A549 (cell line): ENCODE results near the gene PDK2. TPM values are rescaled to one million over a fixed set of nuclear protein-coding genes. Genes with fewer than 3 reads are reported as not detected.
A peak's percentile ranks its signal among the peaks of the same experiment; 100 is the strongest.

ENCODE experiments used
- ATAC-seq, 2 experiments: fragments of 200-7000 bp in 1 of 2; fragments of >200 bp in 1 of 2; cut with Nextera tagmentation in 1 of 2; cut with Tn5 transposase in 1 of 2; 3 replicates each; pipeline versions ENCODE4 v1.8.0 to v1.9.1; 2018 to 2020; ENCODE audit warnings: mild to moderate bottlenecking in 1 of 2, moderate library complexity in 1 of 2
- CTCF ChIA-PET: fragments of 300-600 bp; sonication (Branson Sonifier 250); formaldehyde crosslinking; extraction: SDS; loops from one replicate; lab custom pipeline; 2021; ENCODE audit warnings: antibody characterized with exemption, inconsistent platforms; lab: Yijun Ruan, JAX
- POLR2A ChIA-PET: fragments of 350-600 bp; formaldehyde crosslinking; extraction: SDS; loops from one replicate; lab custom pipeline; 2021; ENCODE audit warnings: antibody characterized with exemption, inconsistent platforms; lab: Yijun Ruan, JAX
- DNase-seq, 2 experiments: peaks; one replicate each; pipeline versions ENCODE4 v3.0.0 to v3.0.0-alpha.2; 2011 to 2016; ENCODE audit warnings: low read depth in 1 of 2, low spot score in 1 of 2
- FAIRE-seq: peaks from 2 replicates; lab custom pipeline; 2011; peaks lifted over from hg19 to GRCh38; lab: Jason Lieb, UNC
- H3K27ac ChIP-seq, 2 experiments: fragments of >200 bp; sonication (Bioruptor Twin); formaldehyde crosslinking; 3 replicates each; pipeline ENCODE4 v1.5.1; 2016 to 2017
- H3K4me1 ChIP-seq: fragments of >200 bp; sonication (Bioruptor Twin); formaldehyde crosslinking; 3 replicates; pipeline ENCODE4 v1.6.1; 2016
- H3K4me2 ChIP-seq: fragments of >200 bp; sonication (Bioruptor Twin); formaldehyde crosslinking; 3 replicates; pipeline ENCODE4 v1.6.1; 2016
- H3K4me3 ChIP-seq: fragments of >200 bp; sonication (Bioruptor Twin); formaldehyde crosslinking; 3 replicates; pipeline ENCODE4 v1.5.1; 2016
- H3K9me3 ChIP-seq: fragments of >200 bp; sonication (Bioruptor Twin); formaldehyde crosslinking; 3 replicates; pipeline ENCODE4 v1.6.1; 2016
- BHLHE40 ChIP-seq: IDR thresholded peaks from 2 replicates; pipeline ENCODE4 v1.6.1; 2012; ENCODE audit warnings: low read depth, low read length, inconsistent platforms
- CEBPB ChIP-seq, 2 experiments: fragments of >200 bp in 1 of 2; sonication (Bioruptor Twin) in 1 of 2; formaldehyde crosslinking in 1 of 2; IDR thresholded peaks; 2 replicates each; pipeline ENCODE4 v1.6.1; 2012 to 2016
- CHD2 ChIP-seq: fragments of 150-350 bp; IDR thresholded peaks from 2 replicates; pipeline ENCODE4 v1.6.1; 2014; ENCODE audit warnings: low read length; ENCODE audit not compliant: partially characterized antibody
- EP300 ChIP-seq, 2 experiments: fragments of >200 bp; sonication (Bioruptor Twin); formaldehyde crosslinking; IDR thresholded peaks; 2 replicates in 1 of 2; 3 replicates in 1 of 2; pipeline ENCODE4 v1.6.1; 2016 to 2017
- FOSB ChIP-seq: fragments of 250-450 bp; sonication (Bioruptor Pico); IDR thresholded peaks from 2 replicates; pipeline ENCODE4 v1.5.0; 2020; ENCODE audit warnings: mild to moderate bottlenecking, moderate library complexity
- FOSL2 ChIP-seq, 2 experiments: fragments of 450-650 bp in 1 of 2; fragments of >200 bp in 1 of 2; sonication (Bioruptor Twin) in 1 of 2; formaldehyde crosslinking; IDR thresholded peaks; 2 replicates each; pipeline versions ENCODE4 v1.5.0 to v1.6.1; 2016 to 2020; ENCODE audit warnings: mild to moderate bottlenecking in 1 of 2, moderate library complexity in 1 of 2
- HEYL ChIP-seq: fragments of 250-450 bp; sonication (Bioruptor Pico); IDR thresholded peaks from 2 replicates; pipeline ENCODE4 v1.8.0; 2021; ENCODE audit warnings: mild to moderate bottlenecking, moderate library complexity
- KDM1A ChIP-seq: fragments of 200-600 bp; sonication (generic); IDR thresholded peaks from 2 replicates; pipeline ENCODE4 v1.6.1; 2016; ENCODE audit warnings: low read depth, mild to moderate bottlenecking
- MAFK ChIP-seq: fragments of 450-650 bp; IDR thresholded peaks from 2 replicates; pipeline ENCODE4 v1.6.1; 2014; ENCODE audit not compliant: partially characterized antibody
- MYC ChIP-seq: IDR thresholded peaks from 2 replicates; pipeline ENCODE4 v1.6.1; 2012; ENCODE audit warnings: mild to moderate bottlenecking, inconsistent platforms, low read length, improper control_type of control experiment, borderline replicate concordance
- NFE2L2 ChIP-seq: fragments of 150-350 bp; conservative IDR thresholded peaks from 2 replicates; pipeline ENCODE4 v1.6.1; 2014; ENCODE audit warnings: low read length
- PBX3 ChIP-seq: IDR thresholded peaks from 2 replicates; pipeline ENCODE4 v1.6.1; 2012
- POLR2AphosphoS2 ChIP-seq: conservative IDR thresholded peaks from 2 replicates; pipeline ENCODE4 v1.6.1; 2012; ENCODE audit warnings: low read length, improper control_type of control experiment, inconsistent platforms
- RAD21 ChIP-seq, 2 experiments: fragments of >200 bp in 1 of 2; sonication (Bioruptor Twin) in 1 of 2; formaldehyde crosslinking in 1 of 2; IDR thresholded peaks in 1 of 2; conservative IDR thresholded peaks in 1 of 2; 2 replicates in 1 of 2; 3 replicates in 1 of 2; pipeline ENCODE4 v1.6.1; 2012 to 2018; ENCODE audit warnings: inconsistent platforms in 1 of 2
- RCOR1 ChIP-seq: fragments of 150-350 bp; IDR thresholded peaks from 2 replicates; pipeline ENCODE4 v1.6.1; 2014; ENCODE audit warnings: antibody characterized with exemption, low read length, low read depth
- RFX5 ChIP-seq: fragments of 450-650 bp; IDR thresholded peaks from 2 replicates; pipeline ENCODE4 v1.7.1; 2014; ENCODE audit warnings: antibody characterized with exemption, mild to moderate bottlenecking, moderate library complexity
- ZNF302 ChIP-seq: fragments of 250-450 bp; sonication (Bioruptor Pico); IDR thresholded peaks from 2 replicates; pipeline ENCODE4 v1.9.0; 2021; ENCODE audit warnings: inconsistent platforms, mild to moderate bottlenecking, moderate library complexity
- whole genome bisulfite sequencing: methylation state at CpG from one replicate; pipeline ENCODE4 v1.1.6; 2017; ENCODE audit errors: missing lambda C conversion rate; 5-methylcytosine and 5-hydroxymethylcytosine counted together
- polyA plus RNA-seq, 4 experiments: library from polyadenylated mRNA; depleted of rRNA in 3 of 4; stranded (reverse); fragments of >200 nt; fragmentation: RNase III in 1 of 4; extraction: RNeasy Plus Mini Kit Qiagen cat#74134 plus additional on column Dnase treatment in 1 of 4; gene quantifications; 2 replicates in 3 of 4; 3 replicates in 1 of 4; pipeline ENCODE4 v1.2.3, GENCODE V29; 2011 to 2017
- TF ChIP-seq, protein P1 (sequence below): fragments of 450-650 bp; IDR thresholded peaks from 2 replicates; pipeline ENCODE4 v1.6.1; 2014; ENCODE audit warnings: antibody characterized with exemption
- TF ChIP-seq, protein P2 (sequence below): fragments of 250-450 bp; sonication (Bioruptor Pico); IDR thresholded peaks from 2 replicates; pipeline ENCODE4 v1.5.0; 2021; ENCODE audit warnings: mild to moderate bottlenecking, moderate library complexity, borderline replicate concordance
- TF ChIP-seq, protein P3 (sequence below): fragments of >200 bp; sonication (Bioruptor Twin); formaldehyde crosslinking; IDR thresholded peaks from 2 replicates; pipeline ENCODE4 v1.6.1; 2016

PDK2 gene
- polyA plus RNA-seq, 2 of the 4 experiments (the other 2 are of a cell fraction) = 14.1 to 28.5 TPM

- TF ChIP-seq HEYL = no peak
- TF ChIP-seq, protein P1, sequence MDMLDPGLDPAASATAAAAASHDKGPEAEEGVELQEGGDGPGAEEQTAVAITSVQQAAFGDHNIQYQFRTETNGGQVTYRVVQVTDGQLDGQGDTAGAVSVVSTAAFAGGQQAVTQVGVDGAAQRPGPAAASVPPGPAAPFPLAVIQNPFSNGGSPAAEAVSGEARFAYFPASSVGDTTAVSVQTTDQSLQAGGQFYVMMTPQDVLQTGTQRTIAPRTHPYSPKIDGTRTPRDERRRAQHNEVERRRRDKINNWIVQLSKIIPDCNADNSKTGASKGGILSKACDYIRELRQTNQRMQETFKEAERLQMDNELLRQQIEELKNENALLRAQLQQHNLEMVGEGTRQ = no peak
These were observed 36.7 kb upstream of the PDK2 start (continued) for GRCh38 chr17:50058296-50058953.

DNA sequence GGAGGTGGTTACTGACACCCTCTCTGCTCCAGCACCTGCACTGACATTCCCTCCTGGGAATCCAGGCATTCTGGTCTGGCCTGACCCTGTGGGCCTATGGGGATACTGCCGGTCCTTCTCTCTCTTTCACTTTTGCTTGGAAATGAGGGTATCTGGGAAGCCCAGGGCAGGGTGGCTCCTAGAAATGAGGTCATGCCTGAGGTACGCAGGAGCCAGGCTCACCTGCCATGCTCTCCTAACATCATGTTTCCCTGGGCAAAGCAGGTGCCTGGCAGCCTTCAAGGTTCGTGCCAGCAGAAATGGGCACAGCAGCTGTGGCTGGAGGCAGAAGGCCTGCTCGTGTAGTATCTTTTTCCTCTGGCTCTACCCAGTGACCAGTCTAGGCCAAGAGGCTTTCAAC, 35.9 kb upstream of the PDK2 start:
- Histone ChIP-seq H3K4me2 (peak overlapping the region; percentile 91), H3K9me3 (no peaks in the 10 kb centered on the region), H3K4me1 (peaks cover 72% of the 10 kb centered on the region), H3K27ac (peak overlapping the region; percentile 92 to 97), H3K4me3 (peak overlapping the region; percentile 77)
- CTCF ChIA-PET = interaction anchor here (17.5 to 22.1 kb wide), 4 partner anchors 17 to 36 kb away, joined by 237 to 473 read pairs (median 315); partner anchors contain the start of gene PDK2
- POLR2A ChIA-PET = interaction anchor here (1.9 to 7.5 kb wide), 3 partner anchors 31 to 62 kb away, joined by 4 to 140 read pairs (median 90); no protein-coding TSS in a partner anchor
- TF ChIP-seq, protein P2, sequence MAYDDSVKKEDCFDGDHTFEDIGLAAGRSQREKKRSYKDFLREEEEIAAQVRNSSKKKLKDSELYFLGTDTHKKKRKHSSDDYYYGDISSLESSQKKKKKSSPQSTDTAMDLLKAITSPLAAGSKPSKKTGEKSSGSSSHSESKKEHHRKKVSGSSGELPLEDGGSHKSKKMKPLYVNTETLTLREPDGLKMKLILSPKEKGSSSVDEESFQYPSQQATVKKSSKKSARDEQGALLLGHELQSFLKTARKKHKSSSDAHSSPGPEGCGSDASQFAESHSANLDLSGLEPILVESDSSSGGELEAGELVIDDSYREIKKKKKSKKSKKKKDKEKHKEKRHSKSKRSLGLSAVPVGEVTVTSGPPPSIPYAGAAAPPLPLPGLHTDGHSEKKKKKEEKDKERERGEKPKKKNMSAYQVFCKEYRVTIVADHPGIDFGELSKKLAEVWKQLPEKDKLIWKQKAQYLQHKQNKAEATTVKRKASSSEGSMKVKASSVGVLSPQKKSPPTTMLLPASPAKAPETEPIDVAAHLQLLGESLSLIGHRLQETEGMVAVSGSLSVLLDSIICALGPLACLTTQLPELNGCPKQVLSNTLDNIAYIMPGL (CRISPR knock-in tag) = no peak
- TF ChIP-seq KDM1A (no peak), BHLHE40 (no peak), RFX5 (no peak)
- TF ChIP-seq, protein P3, sequence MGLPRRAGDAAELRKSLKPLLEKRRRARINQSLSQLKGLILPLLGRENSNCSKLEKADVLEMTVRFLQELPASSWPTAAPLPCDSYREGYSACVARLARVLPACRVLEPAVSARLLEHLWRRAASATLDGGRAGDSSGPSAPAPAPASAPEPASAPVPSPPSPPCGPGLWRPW = no peak
- ATAC-seq (no peak), FAIRE-seq (no peak), DNase-seq (no peak)
- 24% methylated on average over 4 of the region's 4 CpGs for WGBS

DNA sequence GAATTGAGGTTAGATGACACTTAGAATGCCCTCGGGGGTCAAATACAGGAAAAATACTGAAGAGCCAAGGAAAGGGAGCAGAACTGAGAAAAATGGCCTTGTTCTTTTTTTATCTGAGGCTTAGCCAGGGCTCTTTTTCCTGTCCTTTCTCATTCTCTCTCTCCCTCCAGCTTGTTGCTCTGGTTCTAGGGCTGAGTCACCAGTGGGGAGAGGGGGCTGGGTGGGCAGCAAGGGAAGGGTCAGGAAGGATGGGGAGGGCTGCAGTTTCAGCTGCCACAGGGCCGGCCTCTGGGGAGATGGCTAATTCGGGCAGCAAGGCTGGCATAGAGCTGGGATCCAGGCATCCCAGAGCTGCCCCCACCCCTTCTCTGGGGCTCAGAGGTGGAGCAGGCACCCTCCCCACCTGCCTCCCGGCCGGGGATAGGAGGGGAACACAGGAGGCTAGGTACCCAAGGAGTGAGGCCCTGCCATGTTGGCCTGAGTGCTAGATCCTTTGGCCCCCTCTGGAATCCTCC, 35.3 kb upstream of the PDK2 start:
- H3K4me3 ChIP-seq = peak overlapping the region; percentile 77
- no peak for FAIRE-seq
- WGBS = 19% methylated on average over 4 of the region's 5 CpGs
- ChIA-PET CTCF (interaction anchor here (1.3 to 22.1 kb wide), 5 partner anchors 16 to 63 kb away, joined by 3 to 473 read pairs (median 285); partner anchors contain the start of gene PDK2), POLR2A (interaction anchor here (1.4 to 5.8 kb wide), 3 partner anchors 32 to 62 kb away, joined by 4 to 90 read pairs (median 4); no protein-coding TSS in a partner anchor)
- peak overlapping the region; percentile 91 for H3K4me2 ChIP-seq
- no peaks in the 10 kb centered on the region for H3K9me3 ChIP-seq
- peak overlapping the region; percentile 92 to 97 for H3K27ac ChIP-seq
- ATAC-seq = no peak
- no peak for DNase-seq
- H3K4me1 ChIP-seq = peaks cover 72% of the 10 kb centered on the region
- TF ChIP-seq MYC = no peak
- peak; percentile 47; the same call in 1 of the 2 replicates for TF ChIP-seq FOSB
- TF ChIP-seq EP300 (IDR thresholded peaks at IDR 0.05) = no peak
- TF ChIP-seq BHLHE40 = no peak
- no peak for TF ChIP-seq RCOR1
- peak; percentile 37; the same call in 1 of the 2 replicates for TF ChIP-seq FOSL2 (IDR thresholded peaks at IDR 0.05)
- peak; percentile 56 for TF ChIP-seq FOSL2 (CRISPR knock-in tag; IDR thresholded peaks at IDR 0.05)
- TF ChIP-seq POLR2AphosphoS2 = 0 out of 2 replicates have a peak, but pooled peaks have one; percentile 55
- TF ChIP-seq, protein P1 = no peak
- TF ChIP-seq MAFK = no peak
- TF ChIP-seq HEYL = no peak
- TF ChIP-seq ZNF302 (CRISPR knock-in tag) = no peak
- TF ChIP-seq PBX3 = no peak
- no peak for TF ChIP-seq CEBPB (IDR thresholded peaks at IDR 0.05)
- TF ChIP-seq CHD2 = no peak
- TF ChIP-seq NFE2L2 = no peak
- no peak for TF ChIP-seq RAD21 (conservative IDR thresholded peaks at IDR 0.05 in 1 of 2, IDR thresholded peaks at IDR 0.05 in 1 of 2)
- TF ChIP-seq, all 56 proteins: peak for 3
